GM21737 (cell line): ENCODE data around the gene CASP7.
"Not testable (repeated sequence)": the region's sequence is repeated elsewhere in the genome, so short reads cannot be mapped to it uniquely, and the experiment has no call there.

Experiments
- ATAC-seq: cut with Tn5 transposase; IDR thresholded peaks from one replicate; pipeline ENCODE4 v1.9.1; 2021; ENCODE audit warnings: mild to moderate bottlenecking, moderate library complexity; ENCODE audit not compliant: unreplicated experiment

CASP7 gene

GRCh38 chr10:113752553-113752952 lies 72.8 kb downstream of the CASP7 start:
- no peak for ATAC-seq

GRCh38 chr10:113753020-113753692 lies 73.4 kb downstream of the CASP7 start:
- ATAC-seq, result no peak

- no peak for ATAC-seq
Measured at GRCh38 chr10:113754125-113754524, 74.4 kb downstream of the CASP7 start.

- no peak for ATAC-seq
Measured at GRCh38 chr10:113754768-113755167, 75.1 kb downstream of the CASP7 start.

GRCh38 chr10:113756940-113757543 lies 77.3 kb downstream of the CASP7 start:
- ATAC-seq, result no peak

- no peak for ATAC-seq
Measured at GRCh38 chr10:113762083-113762482, 82.4 kb downstream of the CASP7 start.

GRCh38 chr10:113764582-113764981 lies 84.9 kb downstream of the CASP7 start:
- no peak for ATAC-seq

GRCh38 chr10:113765910-113766309 lies 86.2 kb downstream of the CASP7 start:
- ATAC-seq, result no peak

GRCh38 chr10:113767222-113767621 lies 87.5 kb downstream of the CASP7 start:
- ATAC-seq, result no peak

GRCh38 chr10:113770346-113770745 lies 90.6 kb downstream of the CASP7 start:
- no peak for ATAC-seq

GRCh38 chr10:113771131-113771530 lies 91.4 kb downstream of the CASP7 start:
- not testable (repeated sequence) for ATAC-seq

- ATAC-seq, result no peak
Measured at GRCh38 chr10:113775686-113776294, 96.1 kb downstream of the CASP7 start.

GRCh38 chr10:113776553-113776952 lies 96.8 kb downstream of the CASP7 start:
- ATAC-seq, result no peak
